ENCODE data around the gene HSD3B7.

DNA sequence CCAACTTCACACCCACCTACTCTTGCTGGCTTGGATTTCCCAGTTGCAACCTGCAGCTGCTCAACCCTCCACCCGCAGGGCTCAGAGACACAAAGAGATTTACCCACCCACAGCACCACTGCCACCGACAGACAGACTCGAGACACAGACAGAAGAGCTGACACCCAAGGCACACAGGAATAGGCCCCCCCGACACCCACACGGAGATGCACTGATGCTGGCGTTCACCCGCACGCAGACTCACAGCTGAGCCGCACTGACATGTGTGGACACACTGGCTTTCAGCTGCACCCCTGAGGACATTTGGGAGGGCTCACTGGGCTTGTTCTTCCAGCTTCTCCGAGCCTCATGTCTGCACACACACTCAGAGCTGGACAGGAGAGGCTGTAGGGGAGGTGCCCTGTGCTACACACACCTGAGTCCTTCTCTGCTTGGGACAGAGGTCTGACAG, 17.3 kb downstream of the HSD3B7 start:
- TF ChIP-seq POLR2A (IDR thresholded peaks at IDR 0.05): no peak
- TF ChIP-seq, protein P1, sequence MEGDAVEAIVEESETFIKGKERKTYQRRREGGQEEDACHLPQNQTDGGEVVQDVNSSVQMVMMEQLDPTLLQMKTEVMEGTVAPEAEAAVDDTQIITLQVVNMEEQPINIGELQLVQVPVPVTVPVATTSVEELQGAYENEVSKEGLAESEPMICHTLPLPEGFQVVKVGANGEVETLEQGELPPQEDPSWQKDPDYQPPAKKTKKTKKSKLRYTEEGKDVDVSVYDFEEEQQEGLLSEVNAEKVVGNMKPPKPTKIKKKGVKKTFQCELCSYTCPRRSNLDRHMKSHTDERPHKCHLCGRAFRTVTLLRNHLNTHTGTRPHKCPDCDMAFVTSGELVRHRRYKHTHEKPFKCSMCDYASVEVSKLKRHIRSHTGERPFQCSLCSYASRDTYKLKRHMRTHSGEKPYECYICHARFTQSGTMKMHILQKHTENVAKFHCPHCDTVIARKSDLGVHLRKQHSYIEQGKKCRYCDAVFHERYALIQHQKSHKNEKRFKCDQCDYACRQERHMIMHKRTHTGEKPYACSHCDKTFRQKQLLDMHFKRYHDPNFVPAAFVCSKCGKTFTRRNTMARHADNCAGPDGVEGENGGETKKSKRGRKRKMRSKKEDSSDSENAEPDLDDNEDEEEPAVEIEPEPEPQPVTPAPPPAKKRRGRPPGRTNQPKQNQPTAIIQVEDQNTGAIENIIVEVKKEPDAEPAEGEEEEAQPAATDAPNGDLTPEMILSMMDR (IDR thresholded peaks at IDR 0.05): no peak

All from adrenal gland (tissue), 5 donors.